NCI-H2029 treated with DMSO at 0.1 percent for 48 hours (cell line): Measurements from ENCODE around the gene RBMS3.
A peak's percentile ranks its signal among the peaks of the same experiment; 100 is the strongest.
"Not testable (repeated sequence)": the region's sequence is repeated elsewhere in the genome, so short reads cannot be mapped to it uniquely, and the experiment has no call there.

Experiments
- DNase-seq: peaks from one replicate; lab custom pipeline; 2025; lab: John Stamatoyannopoulos, UW

The RBMS3 gene

DNA sequence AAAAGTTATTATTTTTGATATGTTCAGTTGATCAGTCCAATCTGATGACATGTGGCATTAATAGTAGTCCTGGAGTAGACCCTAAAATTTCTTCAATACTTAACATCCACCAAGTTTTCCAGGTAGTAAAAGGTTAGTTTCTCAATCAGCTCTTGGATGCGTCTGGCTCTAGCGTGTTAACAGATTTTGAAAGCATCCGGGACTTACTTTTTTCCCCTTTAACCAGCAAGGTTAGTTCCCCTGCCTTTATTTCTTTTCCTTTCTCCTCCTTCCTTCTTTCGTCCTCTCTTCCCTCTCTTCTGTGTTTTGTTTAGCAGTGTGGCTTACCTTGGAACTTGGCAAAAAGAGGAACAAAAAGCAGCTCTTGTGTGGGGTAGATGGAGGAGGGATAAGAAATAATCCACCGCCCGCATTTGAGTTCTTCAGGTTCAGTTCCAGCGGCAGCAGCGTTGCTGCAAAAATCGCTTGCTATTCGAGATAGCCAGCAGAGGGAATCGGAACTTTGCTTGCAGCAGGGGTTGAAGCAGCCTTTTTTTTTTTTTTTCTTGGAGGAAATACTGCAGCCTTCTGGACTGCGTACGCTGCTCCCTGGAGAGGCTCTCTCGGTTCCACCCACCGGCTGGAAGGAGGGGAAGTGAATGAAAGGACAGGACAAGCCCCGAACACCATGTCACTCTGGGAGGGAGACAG is at the start of gene RBMS3:
Gene RBMS3, plus strand, starts transcription at position 668 of the 690 bp plus-strand sequence.
- no peak for DNase-seq

DNA sequence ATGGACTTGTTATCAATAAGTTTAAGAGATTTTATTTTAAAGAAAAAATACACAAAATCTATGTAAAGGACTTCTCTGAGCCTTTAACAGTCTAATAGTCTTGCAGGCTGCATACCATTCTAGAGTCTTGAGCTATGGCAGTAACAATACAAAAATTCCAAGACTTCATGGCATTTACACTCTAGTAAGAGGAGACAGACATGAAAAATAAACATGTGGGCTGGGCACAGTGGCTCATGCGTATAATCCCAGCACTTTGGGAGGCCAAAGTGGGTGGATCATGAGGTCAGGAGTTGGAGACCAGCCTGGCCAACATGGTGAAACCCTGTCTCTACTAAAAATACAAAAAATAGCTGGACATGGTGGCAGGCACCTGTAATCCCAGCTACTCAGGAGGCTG is 47.7 kb upstream of the RBMS3 start:
- not testable (repeated sequence) for DNase-seq

DNA sequence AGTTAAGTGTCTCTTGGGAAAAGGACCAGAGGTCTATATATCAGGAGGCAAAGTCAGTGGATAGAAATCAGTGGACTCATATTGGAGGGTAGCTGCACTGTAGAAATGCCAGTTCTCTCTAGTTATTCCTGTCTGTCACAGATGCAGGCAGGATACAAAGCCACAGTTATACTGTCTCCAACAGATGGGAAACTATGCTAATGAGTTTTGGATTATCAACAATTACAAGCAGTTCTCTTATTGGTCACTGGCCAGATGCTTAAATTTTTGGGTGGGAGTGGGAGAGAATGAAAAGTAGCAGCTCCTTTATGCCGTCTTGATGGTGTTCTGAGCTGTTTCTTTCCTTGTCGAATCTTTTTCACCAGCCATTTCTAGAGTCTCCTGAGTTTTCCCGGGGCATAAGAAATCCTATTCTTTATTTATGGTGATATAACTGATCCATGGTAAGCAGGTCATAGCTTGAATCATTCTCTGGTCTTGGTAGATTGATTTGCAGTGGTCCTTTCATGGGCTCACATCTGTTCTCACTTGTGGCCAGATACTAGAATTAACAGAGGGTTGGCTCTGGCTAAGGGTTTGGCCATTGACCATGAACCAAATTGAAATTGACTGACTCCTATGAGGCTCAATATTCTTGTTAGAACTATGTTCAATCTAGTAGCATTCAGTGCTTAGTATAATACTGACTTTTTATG is 44.6 kb upstream of the RBMS3 start:
- no peak for DNase-seq

GRCh38 chr3:29239376-29239775 is 41.5 kb upstream of the RBMS3 start:
- DNase-seq, result no peak

DNA sequence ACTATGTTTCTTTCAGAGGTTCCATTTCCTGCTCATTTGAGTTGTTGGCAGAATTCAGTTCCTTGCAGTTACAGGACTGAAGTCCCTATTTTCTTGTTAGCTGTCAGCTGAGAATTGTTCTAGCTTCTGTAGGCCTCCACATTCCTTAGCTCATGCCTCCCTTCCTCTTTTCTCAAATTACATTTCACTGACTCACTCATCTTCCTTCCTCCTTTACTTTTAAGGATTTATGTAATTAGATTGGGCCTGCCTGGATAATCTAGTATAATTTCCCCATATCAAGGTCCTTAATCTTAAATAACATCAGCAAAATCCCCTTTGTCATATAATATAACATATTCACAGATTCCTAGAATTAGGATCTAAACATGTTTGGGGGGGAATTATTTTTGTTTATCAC is 40.6 kb upstream of the RBMS3 start:
- no peak for DNase-seq

DNA sequence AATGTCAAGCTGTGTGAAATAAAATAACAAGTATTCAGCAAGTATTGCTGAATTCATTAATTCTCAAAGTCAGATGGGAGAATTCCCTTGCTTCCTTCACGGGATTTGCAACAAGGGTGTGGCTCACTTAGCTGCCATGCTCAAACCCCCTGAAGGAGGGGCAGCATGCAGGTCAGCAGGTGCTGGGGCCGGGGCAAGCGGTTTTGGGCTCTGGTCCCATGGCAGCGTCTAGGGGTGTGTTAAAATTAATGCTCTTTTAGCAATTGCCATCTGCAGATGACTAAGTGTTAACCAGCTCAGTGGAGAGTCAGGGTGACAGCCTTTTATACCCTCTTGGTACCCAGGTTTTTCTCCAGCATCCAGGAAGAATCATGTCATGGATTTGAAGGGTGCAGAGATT is 40.0 kb upstream of the RBMS3 start:
- no peak for DNase-seq

DNA sequence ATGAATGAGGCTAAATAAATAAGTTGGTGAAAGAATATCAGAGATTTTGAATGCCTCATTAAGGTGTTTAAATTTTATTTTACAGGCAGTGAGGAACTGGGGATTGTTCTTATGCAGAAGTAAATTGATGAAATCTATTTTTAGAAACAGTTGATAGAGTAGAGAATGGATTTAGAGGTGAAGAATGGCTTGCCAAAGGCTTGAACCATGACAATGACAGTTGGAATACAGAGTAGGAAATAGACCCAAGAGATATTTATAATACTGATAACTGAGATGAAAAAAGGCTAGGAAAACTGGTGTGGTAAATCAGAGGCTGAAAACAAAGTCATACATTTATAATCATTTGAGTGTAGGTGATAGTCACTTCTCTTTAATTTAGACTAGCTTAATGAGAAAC is 39.0 kb upstream of the RBMS3 start:
- DNase-seq, result no peak

DNA sequence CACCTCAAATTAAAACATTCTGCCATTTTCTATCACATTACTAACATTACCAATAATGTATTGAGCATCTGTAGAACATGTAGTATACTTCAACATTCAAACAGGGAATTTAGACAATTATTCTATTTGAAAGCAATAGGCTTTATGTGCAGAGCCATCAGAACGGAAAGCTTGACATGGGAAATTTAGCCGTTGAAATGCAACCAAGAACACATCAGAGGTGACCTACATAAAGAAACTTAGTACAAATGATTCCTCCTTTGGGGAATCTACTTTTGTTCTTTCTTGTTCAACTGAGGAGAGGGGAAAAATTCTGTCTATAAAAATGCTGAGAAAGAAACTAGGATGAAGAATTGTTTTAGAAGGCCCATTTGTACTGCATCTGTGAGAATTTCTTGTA is 38.6 kb upstream of the RBMS3 start:
- DNase-seq, result no peak

- DNase-seq, result no peak
These were observed 35.4 kb upstream of the RBMS3 start for GRCh38 chr3:29245441-29245840.

GRCh38 chr3:29247088-29247745 is 33.7 kb upstream of the RBMS3 start:
- DNase-seq, result no peak

DNA sequence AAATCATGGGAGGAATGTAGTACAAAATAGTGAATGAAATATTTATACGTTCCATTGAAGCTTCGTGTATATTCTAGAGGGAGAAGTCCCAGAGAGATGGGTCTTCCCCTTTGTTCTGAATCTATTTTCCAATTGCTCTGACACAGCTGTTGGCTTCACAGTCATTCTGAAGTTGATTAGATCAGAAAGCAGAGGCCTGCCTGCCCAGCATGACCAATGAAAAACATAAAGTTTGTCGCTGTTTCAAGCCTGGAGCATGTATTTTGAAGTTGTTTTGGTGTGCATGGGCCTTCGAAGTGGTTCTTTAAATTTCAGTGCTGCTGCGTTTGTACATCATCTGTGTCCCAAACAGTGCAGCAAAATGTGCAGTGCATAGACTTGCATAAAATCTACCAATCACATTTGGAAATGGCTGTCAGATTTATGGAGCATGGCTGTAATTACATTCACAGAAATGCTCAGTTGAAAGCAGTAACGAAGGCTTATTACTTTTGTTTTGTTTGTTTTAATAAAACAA is 31.0 kb upstream of the RBMS3 start:
- no peak for DNase-seq

DNA sequence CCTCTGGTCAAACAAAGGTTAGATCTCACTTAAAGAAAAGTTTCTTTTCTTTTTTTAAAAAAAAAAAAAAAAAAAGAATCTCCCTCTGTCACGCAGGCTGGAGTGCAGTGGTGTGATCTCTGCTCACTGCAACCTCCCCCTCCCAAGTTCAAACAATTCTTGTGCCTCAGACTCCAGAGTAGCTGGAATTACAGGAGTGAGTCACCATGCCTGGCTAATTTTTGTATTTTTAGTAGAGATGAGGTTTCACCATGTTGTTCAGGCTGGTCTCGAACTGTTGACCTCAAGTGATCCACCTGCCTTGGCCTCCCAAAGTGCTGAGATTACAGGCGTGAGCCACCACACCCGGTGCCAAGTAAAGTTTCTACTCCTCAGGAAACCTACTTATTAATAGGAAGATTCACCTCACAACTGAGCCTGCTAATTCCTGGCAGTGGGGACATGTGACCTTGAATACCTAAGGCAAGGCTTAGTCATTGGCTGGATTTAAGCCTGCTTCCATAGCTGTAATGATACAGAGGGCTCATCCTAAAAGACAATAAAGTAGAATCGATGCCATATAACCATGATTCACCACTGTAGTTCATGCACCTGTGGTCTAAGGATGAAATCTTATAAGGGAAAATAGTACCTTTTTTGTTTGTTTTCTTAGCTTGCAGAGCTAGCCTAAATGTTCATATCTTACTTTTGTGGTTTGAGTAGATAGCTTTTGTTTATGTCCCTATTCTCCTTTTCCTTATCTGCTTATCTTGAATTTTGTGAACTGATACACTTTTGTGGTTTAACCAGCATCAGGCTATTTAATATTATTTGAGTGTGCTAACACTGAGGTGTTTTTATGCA is 24.8 kb upstream of the RBMS3 start:
- DNase-seq, result no peak

DNA sequence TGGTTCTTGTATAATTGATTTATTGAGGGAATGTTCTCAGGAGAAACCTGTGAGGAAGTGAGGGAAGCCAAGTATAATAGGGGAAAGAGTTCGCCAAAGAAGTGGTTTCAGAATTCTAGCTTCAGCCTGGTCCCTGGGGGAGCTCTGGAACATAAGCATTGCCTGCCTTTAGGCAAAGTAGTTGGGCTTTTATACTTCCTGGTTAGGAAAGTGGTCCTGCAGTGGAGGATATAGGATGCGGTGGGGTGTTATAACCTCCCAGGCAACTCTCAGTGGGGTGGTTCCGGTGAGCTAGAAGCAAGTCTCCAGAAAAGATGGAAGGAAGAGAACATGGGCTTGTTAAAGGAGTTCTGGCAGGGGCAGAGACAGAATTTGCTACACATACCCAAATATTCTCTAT is 22.7 kb upstream of the RBMS3 start:
- DNase-seq, result no peak

DNA sequence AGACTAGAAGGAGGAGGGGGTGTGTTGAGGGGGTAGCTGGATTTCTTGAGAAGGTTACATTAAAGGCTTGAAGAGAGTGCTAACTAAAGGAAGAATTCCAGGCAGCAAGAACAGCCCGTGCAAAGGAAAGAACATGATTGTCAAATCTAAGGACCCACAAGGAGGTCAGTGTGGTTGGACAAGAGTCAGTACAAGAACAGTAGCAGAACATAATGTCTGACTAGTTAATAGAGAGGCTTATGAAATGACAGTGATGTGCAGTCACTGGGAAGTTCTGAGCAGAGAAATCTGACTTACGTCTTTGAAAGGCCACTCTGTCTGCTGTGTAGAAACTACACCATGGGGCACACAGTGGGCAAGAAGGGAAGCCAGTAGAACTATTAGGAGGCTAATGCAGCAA is 19.8 kb upstream of the RBMS3 start:
- no peak for DNase-seq

- DNase-seq, result no peak
These were observed 17.4 kb upstream of the RBMS3 start for GRCh38 chr3:29263476-29263875.

GRCh38 chr3:29265509-29266072 is 15.3 kb upstream of the RBMS3 start:
- DNase-seq, result no peak

DNA sequence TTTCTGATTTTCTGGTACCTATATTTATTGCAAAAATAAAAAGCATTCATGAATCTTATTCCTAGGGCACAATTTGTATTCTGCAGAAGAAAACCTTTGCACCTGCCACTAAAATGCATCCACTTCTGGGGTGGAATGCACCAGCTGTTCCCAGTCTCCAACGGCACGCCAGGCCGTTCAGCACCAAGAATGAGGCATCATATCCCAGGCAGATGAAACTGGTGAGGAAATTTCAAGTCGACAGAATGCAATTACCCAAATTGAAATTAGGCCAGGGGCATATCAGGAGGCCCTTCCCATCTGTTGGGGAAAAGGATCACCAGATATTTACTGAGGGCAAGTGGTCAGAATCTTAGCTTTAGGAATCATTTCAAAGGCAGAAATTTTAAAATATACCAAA is 13.6 kb upstream of the RBMS3 start:
- DNase-seq, result no peak

DNA sequence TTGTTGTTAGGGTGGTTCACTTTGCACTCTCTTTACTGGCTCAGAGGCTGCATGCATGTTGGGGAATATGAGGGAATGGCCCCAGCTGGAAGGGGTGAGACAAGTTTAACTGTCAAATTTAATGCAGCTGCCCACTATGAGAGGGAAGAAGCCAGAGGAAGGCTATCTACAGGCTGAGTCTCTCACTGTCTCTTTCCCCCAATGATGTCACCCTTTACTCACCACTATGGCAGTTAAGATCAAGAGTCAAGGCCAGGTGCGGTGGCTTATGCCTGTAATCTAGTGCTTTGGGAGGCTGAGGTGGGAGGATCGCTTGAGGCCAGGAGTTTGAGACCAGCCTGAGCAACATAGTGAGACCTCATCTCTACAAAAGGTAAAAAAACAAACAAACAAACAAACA is 12.2 kb upstream of the RBMS3 start:
- DNase-seq, result no peak

- DNase-seq, result no peak
These were observed 10.1 kb upstream of the RBMS3 start for GRCh38 chr3:29270752-29271151.

GRCh38 chr3:29271475-29271874 is 9.4 kb upstream of the RBMS3 start:
- DNase-seq, result peak; percentile 32

DNA sequence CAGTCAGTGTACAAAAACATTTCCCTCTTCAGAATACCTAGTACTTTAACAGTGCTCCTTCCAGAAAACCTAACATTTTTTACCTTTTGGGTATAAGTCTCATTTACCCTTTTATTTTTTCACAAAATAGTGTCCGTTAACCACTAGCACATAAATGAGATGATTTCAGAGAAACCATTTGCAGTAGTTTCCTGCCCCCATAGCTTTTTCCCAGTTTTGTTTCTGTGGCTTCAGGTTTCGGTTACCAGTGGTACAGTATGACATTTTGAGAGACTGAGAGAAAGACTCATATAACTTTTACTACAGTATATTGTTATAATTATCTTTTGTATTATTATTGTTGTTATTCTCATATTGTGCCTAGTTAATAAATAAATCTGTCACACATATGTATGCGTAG is 6.2 kb upstream of the RBMS3 start:
- no peak for DNase-seq

- DNase-seq, result no peak
These were observed 5.6 kb upstream of the RBMS3 start for GRCh38 chr3:29275309-29275708.
